ENCODE measurements around the gene ANO6. TPM values are rescaled to one million over a fixed set of nuclear protein-coding genes. Genes with fewer than 3 reads are reported as not detected.

Gene ANO6
- total and polyA plus RNA-seq, 4 donors, result 18.6 to 52.3 (median 29.1) TPM

DNA sequence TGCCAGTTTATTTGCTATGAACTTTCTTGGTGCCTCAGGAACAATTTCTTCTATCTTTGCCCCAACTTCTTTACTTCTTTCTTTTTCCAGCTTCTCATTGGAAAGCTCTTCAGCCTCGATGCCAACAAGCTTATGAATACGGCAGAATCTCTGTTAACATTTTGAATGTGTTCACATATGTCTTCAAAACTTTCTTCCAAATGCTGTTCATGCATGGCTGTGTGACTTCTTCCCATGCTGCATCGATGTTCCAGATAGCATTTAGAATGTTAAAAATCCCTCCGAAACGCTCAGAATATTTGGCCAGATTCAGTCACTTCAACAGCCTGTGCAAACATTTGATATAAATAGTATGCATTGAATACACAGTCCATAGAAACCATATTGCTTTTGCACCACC, 265.9 kb downstream of the ANO6 start (continued):
- TF ChIP-seq, protein P1, sequence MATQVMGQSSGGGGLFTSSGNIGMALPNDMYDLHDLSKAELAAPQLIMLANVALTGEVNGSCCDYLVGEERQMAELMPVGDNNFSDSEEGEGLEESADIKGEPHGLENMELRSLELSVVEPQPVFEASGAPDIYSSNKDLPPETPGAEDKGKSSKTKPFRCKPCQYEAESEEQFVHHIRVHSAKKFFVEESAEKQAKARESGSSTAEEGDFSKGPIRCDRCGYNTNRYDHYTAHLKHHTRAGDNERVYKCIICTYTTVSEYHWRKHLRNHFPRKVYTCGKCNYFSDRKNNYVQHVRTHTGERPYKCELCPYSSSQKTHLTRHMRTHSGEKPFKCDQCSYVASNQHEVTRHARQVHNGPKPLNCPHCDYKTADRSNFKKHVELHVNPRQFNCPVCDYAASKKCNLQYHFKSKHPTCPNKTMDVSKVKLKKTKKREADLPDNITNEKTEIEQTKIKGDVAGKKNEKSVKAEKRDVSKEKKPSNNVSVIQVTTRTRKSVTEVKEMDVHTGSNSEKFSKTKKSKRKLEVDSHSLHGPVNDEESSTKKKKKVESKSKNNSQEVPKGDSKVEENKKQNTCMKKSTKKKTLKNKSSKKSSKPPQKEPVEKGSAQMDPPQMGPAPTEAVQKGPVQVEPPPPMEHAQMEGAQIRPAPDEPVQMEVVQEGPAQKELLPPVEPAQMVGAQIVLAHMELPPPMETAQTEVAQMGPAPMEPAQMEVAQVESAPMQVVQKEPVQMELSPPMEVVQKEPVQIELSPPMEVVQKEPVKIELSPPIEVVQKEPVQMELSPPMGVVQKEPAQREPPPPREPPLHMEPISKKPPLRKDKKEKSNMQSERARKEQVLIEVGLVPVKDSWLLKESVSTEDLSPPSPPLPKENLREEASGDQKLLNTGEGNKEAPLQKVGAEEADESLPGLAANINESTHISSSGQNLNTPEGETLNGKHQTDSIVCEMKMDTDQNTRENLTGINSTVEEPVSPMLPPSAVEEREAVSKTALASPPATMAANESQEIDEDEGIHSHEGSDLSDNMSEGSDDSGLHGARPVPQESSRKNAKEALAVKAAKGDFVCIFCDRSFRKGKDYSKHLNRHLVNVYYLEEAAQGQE (IDR thresholded peaks at IDR 0.05), result no peak
- TF ChIP-seq, protein P2, sequence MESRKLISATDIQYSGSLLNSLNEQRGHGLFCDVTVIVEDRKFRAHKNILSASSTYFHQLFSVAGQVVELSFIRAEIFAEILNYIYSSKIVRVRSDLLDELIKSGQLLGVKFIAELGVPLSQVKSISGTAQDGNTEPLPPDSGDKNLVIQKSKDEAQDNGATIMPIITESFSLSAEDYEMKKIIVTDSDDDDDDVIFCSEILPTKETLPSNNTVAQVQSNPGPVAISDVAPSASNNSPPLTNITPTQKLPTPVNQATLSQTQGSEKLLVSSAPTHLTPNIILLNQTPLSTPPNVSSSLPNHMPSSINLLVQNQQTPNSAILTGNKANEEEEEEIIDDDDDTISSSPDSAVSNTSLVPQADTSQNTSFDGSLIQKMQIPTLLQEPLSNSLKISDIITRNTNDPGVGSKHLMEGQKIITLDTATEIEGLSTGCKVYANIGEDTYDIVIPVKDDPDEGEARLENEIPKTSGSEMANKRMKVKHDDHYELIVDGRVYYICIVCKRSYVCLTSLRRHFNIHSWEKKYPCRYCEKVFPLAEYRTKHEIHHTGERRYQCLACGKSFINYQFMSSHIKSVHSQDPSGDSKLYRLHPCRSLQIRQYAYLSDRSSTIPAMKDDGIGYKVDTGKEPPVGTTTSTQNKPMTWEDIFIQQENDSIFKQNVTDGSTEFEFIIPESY (IDR thresholded peaks at IDR 0.05), result no peak
- TF ChIP-seq JUND (IDR thresholded peaks at IDR 0.05), result no peak

DNA sequence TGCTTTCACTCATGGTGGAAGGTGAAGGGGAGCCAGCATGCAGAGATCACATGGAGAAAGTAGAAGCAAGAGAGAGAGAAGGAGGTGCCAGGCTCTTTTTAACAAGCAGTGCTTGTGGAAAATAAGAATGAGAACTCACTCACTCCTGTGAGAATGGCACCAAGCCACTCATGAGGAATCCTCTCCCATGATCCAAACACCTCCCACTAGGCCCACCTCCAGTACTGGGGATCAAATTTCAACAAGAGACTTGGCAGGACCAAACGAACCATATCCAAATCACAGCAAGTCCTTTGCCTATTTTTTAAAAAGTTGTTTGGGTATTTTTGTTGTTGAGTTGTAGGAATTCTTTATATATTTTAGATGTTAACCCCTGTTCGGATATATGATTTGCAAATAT, 267.7 kb downstream of the ANO6 start:
- Histone ChIP-seq H3K9ac (ENCODE audit: low read depth in 1 of 2, low read length in 2 of 2) (no peak overlapping the region), H3K4me1 (ENCODE audit: control insufficient read depth in 4 of 4, insufficient read depth in 4 of 4, low read length in 3 of 4) (peaks cover 0 to 3% (median 0%) of the 10 kb centered on the region in 4 donors), H3K4me3 (ENCODE audit: low read depth in 1 of 3, low read length in 3 of 3) (no peak overlapping the region), H3K36me3 (ENCODE audit: control insufficient read depth in 4 of 4, insufficient read depth in 3 of 4, low read depth in 1 of 4, low read length in 3 of 4) (no peaks in the 10 kb centered on the region), H3K9me3 (ENCODE audit: control insufficient read depth in 4 of 4, low read length in 3 of 4) (no peaks in the 10 kb centered on the region), H3K27ac (ENCODE audit: low read depth in 1 of 2, low read length in 2 of 2) (no peak overlapping the region), H3K27me3 (ENCODE audit: control insufficient read depth in 4 of 4, insufficient read depth in 4 of 4, low read length in 3 of 4) (no peaks in the 10 kb centered on the region)
- WGBS, result 52% methylated on average over 2 of the region's 2 CpGs
- TF ChIP-seq, protein P3, sequence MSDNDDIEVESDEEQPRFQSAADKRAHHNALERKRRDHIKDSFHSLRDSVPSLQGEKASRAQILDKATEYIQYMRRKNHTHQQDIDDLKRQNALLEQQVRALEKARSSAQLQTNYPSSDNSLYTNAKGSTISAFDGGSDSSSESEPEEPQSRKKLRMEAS (IDR thresholded peaks at IDR 0.05), result no peak
- no peak for TF ChIP-seq EGR1 (IDR thresholded peaks at IDR 0.05; ENCODE audit: low read depth in 2 of 2)
- no peak for TF ChIP-seq RAD21 (IDR thresholded peaks at IDR 0.05)
- DNase-seq (ENCODE audit: low spot score), result no peak

Small RNA genes lying within 50 kb of the gene (small RNA-seq; reads per million reads assigned to genes)
- not detected for gene AC009248.2

Other genes with a start within 250 kb of the ANO6 start
- not detected for gene DBX2, start 165.0 kb upstream of the ANO6 start, total RNA-seq
- gene DBX2, start 165.0 kb upstream of the ANO6 start, polyA plus RNA-seq, result not detected

Measured in liver (tissue), 10 donors.